SK-N-SH (cell line): ENCODE data around the gene CNRIP1. TPM values are rescaled to one million over a fixed set of nuclear protein-coding genes. Genes with fewer than 3 reads are reported as not detected.

Experiments used
- CTCF ChIA-PET: fragments of 300-600, 350-600 bp; formaldehyde crosslinking; extraction: SDS; loops from one replicate; lab custom pipeline; 2021; lab: Yijun Ruan, JAX
- POLR2A ChIA-PET: fragments of 350-600 bp; sonication (Branson Sonifier 250); formaldehyde crosslinking; extraction: SDS; loops from one replicate; lab custom pipeline; 2020; ENCODE audit warnings: antibody characterized with exemption, inconsistent platforms; lab: Yijun Ruan, JAX
- DNase-seq: peaks from one replicate; pipeline ENCODE4 v3.0.0; 2012
- H2AFZ ChIP-seq: fragments of 200-600 bp; sonication (generic); 2 replicates; pipeline ENCODE4 v1.8.1; 2016; ENCODE audit warnings: antibody characterized with exemption, mild to moderate bottlenecking, low read depth
- H3F3A ChIP-seq: fragments of 200-600 bp; sonication (generic); replicated peaks from 2 replicates; pipeline ENCODE3; 2016; ENCODE audit warnings: antibody characterized with exemption, mild to moderate bottlenecking; ENCODE audit not compliant: insufficient read depth
- H3K27ac ChIP-seq, 2 experiments: fragments of 200-500 bp in 1 of 2; fragments of 200-600 bp in 1 of 2; sonication (Bioruptor generic) in 1 of 2; sonication (generic), shearing (Covaris generic) in 1 of 2; 2 replicates each; pipeline versions ENCODE4 v1.5.1 to v1.6.1; 2014 to 2016; ENCODE audit warnings: low read depth in 2 of 2, inconsistent platforms in 1 of 2, low read length in 1 of 2, mild to moderate bottlenecking in 1 of 2, mixed read lengths in 1 of 2
- H3K27me3 ChIP-seq: fragments of 200-600 bp; sonication (generic), shearing (Covaris generic); 2 replicates; pipeline ENCODE4 v1.6.1; 2016; ENCODE audit warnings: mixed run types; ENCODE audit not compliant: insufficient read depth
- H3K36me3 ChIP-seq, 2 experiments: fragments of 200-500 bp in 1 of 2; fragments of 200-600 bp in 1 of 2; sonication (Bioruptor generic) in 1 of 2; sonication (generic) in 1 of 2; replicated peaks in 1 of 2; 2 replicates each; pipeline versions ENCODE3 to v1.5.1; 2014 to 2016; ENCODE audit warnings: low read length in 1 of 2, mild to moderate bottlenecking in 1 of 2; ENCODE audit not compliant: insufficient read depth in 2 of 2, control insufficient read depth in 1 of 2
- H3K4me1 ChIP-seq, 2 experiments: fragments of 200-500 bp in 1 of 2; fragments of 200-600 bp in 1 of 2; sonication (Bioruptor generic) in 1 of 2; sonication (generic), shearing (Covaris generic) in 1 of 2; 2 replicates each; pipeline versions ENCODE4 v1.5.1 to v1.6.1; 2014 to 2016; ENCODE audit warnings: low read depth in 1 of 2, low read length in 1 of 2, mixed run types in 1 of 2; ENCODE audit not compliant: insufficient read depth in 2 of 2, control insufficient read depth in 1 of 2
- H3K4me2 ChIP-seq: fragments of 200-600 bp; sonication (generic), shearing (Covaris generic); 2 replicates; pipeline ENCODE4 v1.6.1; 2017; ENCODE audit warnings: mixed run types
- H3K4me3 ChIP-seq, 2 experiments: fragments of 200-500 bp in 1 of 2; fragments of 200-600 bp in 1 of 2; sonication (Bioruptor generic) in 1 of 2; sonication (generic), shearing (Covaris generic) in 1 of 2; 2 replicates each; pipeline versions ENCODE4 v1.5.1 to v1.8.1; 2014 to 2016; ENCODE audit warnings: low read depth in 2 of 2, inconsistent platforms in 1 of 2, low read length in 1 of 2, mild to moderate bottlenecking in 1 of 2, mixed read lengths in 1 of 2, moderate library complexity in 1 of 2
- H3K79me2 ChIP-seq: fragments of 200-600 bp; sonication (generic); 2 replicates; pipeline ENCODE4 v1.8.1; 2017; ENCODE audit warnings: mild to moderate bottlenecking; ENCODE audit not compliant: insufficient read depth
- H3K9ac ChIP-seq: fragments of 200-600 bp; sonication (generic); 2 replicates; pipeline ENCODE4 v1.6.1; 2017; ENCODE audit warnings: mixed run types
- H3K9me2 ChIP-seq: fragments of 200-600 bp; sonication (generic); 2 replicates; pipeline ENCODE4 v1.6.1; 2017; ENCODE audit warnings: mixed run types
- H3K9me3 ChIP-seq: fragments of 200-600 bp; sonication (generic); 2 replicates; pipeline ENCODE4 v1.6.1; 2017; ENCODE audit warnings: mixed run types, mild to moderate bottlenecking, moderate library complexity
- H4K20me1 ChIP-seq: fragments of 200-600 bp; sonication (generic); 2 replicates; pipeline ENCODE4 v1.6.1; 2017; ENCODE audit warnings: mild to moderate bottlenecking, mixed run types; ENCODE audit not compliant: insufficient read depth
- EP300 ChIP-seq, 2 experiments: IDR thresholded peaks; 2 replicates each; pipeline versions ENCODE4 v1.4.0 to v1.6.1; 2012; ENCODE audit warnings: borderline replicate concordance in 1 of 2, low read depth in 1 of 2, low read length in 1 of 2
- EZH2phosphoT487 ChIP-seq: fragments of 200-600 bp; sonication (generic); IDR thresholded peaks from 2 replicates; pipeline ENCODE4 v1.6.1; 2017; ENCODE audit warnings: low read depth, mixed run types, mild to moderate bottlenecking, antibody characterized with exemption, moderate library complexity, borderline replicate concordance
- FOSL2 ChIP-seq: IDR thresholded peaks from 2 replicates; pipeline ENCODE4 v1.4.0; 2012; ENCODE audit warnings: low read depth, mild to moderate bottlenecking, moderate library complexity, borderline replicate concordance
- JUND ChIP-seq: IDR thresholded peaks from 2 replicates; pipeline ENCODE4 v1.4.0; 2012
- NFIC ChIP-seq: IDR thresholded peaks from 2 replicates; pipeline ENCODE4 v1.4.0; 2012; ENCODE audit warnings: borderline replicate concordance
- POLR2AphosphoS5 ChIP-seq: IDR thresholded peaks from 2 replicates; pipeline ENCODE4 v1.6.1; 2012; ENCODE audit warnings: low read depth, low read length
- RCOR1 ChIP-seq: fragments of 150-350 bp; IDR thresholded peaks from 2 replicates; pipeline ENCODE4 v1.6.1; 2017; ENCODE audit warnings: antibody characterized with exemption, low read length
- SIN3A ChIP-seq: IDR thresholded peaks from 2 replicates; pipeline ENCODE4 v1.6.1; 2012; ENCODE audit warnings: low read depth, mild to moderate bottlenecking, low read length, moderate library complexity, borderline replicate concordance
- TAF1 ChIP-seq: IDR thresholded peaks from 2 replicates; pipeline ENCODE4 v1.6.1; 2012; ENCODE audit warnings: low read depth, mild to moderate bottlenecking, low read length, moderate library complexity, borderline replicate concordance
- TCF12 ChIP-seq: IDR thresholded peaks from 2 replicates; pipeline ENCODE4 v1.4.0; 2012
- WGBS: methylation state at CpG from one replicate; pipeline ENCODE4 v1.1.6; 2017; ENCODE audit warnings: low lambda C conversion rate; 5-methylcytosine and 5-hydroxymethylcytosine counted together
- polyA plus RNA-seq, 3 experiments: library from polyadenylated mRNA; depleted of rRNA; stranded (reverse); fragments of >200 nt; gene quantifications; 2 replicates each; pipeline ENCODE4 v1.2.3, GENCODE V29; 2012
- TF ChIP-seq, protein P1 (sequence below): IDR thresholded peaks from 2 replicates; pipeline ENCODE4 v1.6.1; 2012; ENCODE audit warnings: mild to moderate bottlenecking, low read depth, low read length, moderate library complexity
- TF ChIP-seq, protein P2 (sequence below): IDR thresholded peaks from 2 replicates; pipeline ENCODE4 v1.4.0; 2012; ENCODE audit warnings: low read depth, borderline replicate concordance

CNRIP1 gene
- polyA plus RNA-seq, 1 of the 3 experiments (the other 2 are of a cell fraction), result 55.5 TPM

DNA sequence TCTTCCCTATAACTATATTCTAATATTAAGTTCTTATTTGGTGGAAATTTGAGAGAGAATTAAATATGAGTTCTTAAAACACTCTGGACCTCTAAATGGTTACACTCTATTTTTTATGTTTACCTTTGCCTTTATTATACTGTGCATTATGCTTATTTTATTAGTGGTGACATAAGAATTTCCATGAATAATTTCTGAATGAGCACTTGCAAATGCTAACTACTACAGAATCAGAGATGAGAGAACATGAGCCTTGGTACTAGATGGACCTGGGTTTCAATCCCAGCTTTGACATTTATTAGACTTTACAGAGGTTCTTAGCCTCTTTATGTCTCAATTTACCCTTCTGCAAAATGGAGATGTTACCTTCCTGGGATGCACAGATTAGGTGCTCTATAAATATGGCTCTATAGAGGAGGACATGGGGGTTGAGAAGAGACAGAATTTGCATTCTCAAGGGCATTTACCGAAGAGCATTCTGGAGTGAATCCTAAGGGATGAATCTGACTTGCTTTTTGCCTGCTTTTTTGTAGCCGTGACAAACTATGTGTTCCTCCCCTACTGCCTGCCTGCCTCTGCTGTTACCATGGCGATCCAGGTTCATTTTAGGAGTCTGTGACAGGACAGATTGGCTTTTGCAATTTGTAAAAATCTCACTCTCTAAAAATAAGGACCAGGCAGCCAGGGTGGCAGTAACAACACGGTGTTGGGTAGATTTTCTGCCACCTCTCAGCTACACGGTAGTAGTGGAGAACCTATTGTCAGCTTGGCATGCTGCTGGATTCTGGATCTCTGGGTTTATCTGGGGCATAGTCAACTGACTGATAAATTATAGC is 20.7 kb upstream of the CNRIP1 start:
- H3K27me3 ChIP-seq, result no peaks in the 10 kb centered on the region
- 53% methylated on average over 5 of the region's 5 CpGs for WGBS
- ChIA-PET POLR2A (no interaction called here), CTCF (no interaction called here)
- H3K9me3 ChIP-seq, result no peaks in the 10 kb centered on the region; the same call in 1 of the 2 replicates
- H3K9me2 ChIP-seq, result no peaks in the 10 kb centered on the region
- no peaks in the 10 kb centered on the region for H3K79me2 ChIP-seq
- no peak overlapping the region for H2AFZ ChIP-seq
- no peak for TF ChIP-seq RCOR1
- H4K20me1 ChIP-seq, result no peaks in the 10 kb centered on the region
- DNase-seq, result no peak
- no peak overlapping the region for H3K4me3 ChIP-seq
- no peaks in the 10 kb centered on the region for H3F3A ChIP-seq
- no peaks in the 10 kb centered on the region for H3K4me1 ChIP-seq
- no peak overlapping the region for H3K27ac ChIP-seq
- H3K4me2 ChIP-seq, result no peak overlapping the region
- no peaks in the 10 kb centered on the region for H3K36me3 ChIP-seq
- no peak overlapping the region for H3K9ac ChIP-seq

DNA sequence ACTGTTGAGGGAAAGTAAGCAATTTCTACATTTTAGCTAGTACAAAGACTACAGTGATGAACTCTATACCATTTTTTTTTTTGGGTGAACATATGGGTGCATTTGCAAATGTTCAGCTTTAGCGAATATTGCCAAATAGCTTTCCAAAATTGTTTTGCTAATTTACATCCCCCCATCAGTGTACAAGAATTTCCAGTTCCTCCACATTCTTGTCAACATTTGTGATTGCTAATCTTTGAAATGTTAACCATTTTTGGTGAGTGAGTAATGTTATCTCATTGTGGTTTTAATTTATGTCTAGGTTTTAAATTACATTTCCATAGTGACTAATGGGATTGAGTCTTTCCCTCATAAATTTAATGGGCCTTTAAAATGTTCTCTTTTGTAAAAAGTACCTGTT is 16.4 kb upstream of the CNRIP1 start:
- no peak overlapping the region for H3K4me2 ChIP-seq
- TF ChIP-seq, protein P1, sequence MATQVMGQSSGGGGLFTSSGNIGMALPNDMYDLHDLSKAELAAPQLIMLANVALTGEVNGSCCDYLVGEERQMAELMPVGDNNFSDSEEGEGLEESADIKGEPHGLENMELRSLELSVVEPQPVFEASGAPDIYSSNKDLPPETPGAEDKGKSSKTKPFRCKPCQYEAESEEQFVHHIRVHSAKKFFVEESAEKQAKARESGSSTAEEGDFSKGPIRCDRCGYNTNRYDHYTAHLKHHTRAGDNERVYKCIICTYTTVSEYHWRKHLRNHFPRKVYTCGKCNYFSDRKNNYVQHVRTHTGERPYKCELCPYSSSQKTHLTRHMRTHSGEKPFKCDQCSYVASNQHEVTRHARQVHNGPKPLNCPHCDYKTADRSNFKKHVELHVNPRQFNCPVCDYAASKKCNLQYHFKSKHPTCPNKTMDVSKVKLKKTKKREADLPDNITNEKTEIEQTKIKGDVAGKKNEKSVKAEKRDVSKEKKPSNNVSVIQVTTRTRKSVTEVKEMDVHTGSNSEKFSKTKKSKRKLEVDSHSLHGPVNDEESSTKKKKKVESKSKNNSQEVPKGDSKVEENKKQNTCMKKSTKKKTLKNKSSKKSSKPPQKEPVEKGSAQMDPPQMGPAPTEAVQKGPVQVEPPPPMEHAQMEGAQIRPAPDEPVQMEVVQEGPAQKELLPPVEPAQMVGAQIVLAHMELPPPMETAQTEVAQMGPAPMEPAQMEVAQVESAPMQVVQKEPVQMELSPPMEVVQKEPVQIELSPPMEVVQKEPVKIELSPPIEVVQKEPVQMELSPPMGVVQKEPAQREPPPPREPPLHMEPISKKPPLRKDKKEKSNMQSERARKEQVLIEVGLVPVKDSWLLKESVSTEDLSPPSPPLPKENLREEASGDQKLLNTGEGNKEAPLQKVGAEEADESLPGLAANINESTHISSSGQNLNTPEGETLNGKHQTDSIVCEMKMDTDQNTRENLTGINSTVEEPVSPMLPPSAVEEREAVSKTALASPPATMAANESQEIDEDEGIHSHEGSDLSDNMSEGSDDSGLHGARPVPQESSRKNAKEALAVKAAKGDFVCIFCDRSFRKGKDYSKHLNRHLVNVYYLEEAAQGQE, result no peak
- TF ChIP-seq FOSL2 (peak; percentile 24; the same call in 1 of the 2 replicates), TCF12 (peak; percentile 24; the same call in 1 of the 2 replicates), JUND (0 out of 2 replicates have a peak, but pooled peaks have one; percentile 16)
- TF ChIP-seq, all 33 proteins: peak for 3
- H3K4me1 ChIP-seq, result no peaks in the 10 kb centered on the region
- ChIA-PET POLR2A (no interaction called here), CTCF (interaction anchor here (0.6 to 1.2 kb wide), 3 partner anchors 105 to 214 kb away, joined by 3 read pairs; no protein-coding TSS in a partner anchor)
- H3K9me3 ChIP-seq, result no peaks in the 10 kb centered on the region; the same call in 1 of the 2 replicates
- H3K9me2 ChIP-seq, result no peaks in the 10 kb centered on the region
- no peaks in the 10 kb centered on the region for H3K79me2 ChIP-seq
- H3K9ac ChIP-seq, result no peak overlapping the region
- H4K20me1 ChIP-seq, result no peaks in the 10 kb centered on the region
- no peak overlapping the region for H3K27ac ChIP-seq
- DNase-seq, result no peak
- H3K36me3 ChIP-seq, result no peaks in the 10 kb centered on the region
- WGBS, result 78% methylated on average over 1 of the region's 1 CpG
- no peak overlapping the region for H2AFZ ChIP-seq
- H3K27me3 ChIP-seq, result no peaks in the 10 kb centered on the region
- H3K4me3 ChIP-seq, result no peak overlapping the region
- no peaks in the 10 kb centered on the region for H3F3A ChIP-seq

DNA sequence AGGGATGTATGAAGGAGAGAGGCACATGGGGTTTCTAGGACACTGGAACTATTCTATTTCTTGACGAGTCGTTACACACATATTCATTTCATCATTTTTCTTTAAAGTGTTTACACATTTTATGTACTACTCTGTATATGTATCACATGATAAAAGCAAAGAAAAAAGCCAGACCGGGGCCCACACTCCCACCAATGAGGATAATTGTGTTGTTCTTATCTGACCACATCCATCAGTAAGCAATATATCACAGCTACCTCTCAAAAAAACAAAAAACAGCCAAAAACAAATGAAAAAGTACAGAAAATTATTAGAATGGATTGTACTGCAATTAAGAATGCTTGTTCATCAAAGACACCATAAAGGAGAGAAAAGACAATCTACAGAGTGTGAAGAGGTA is 14.2 kb upstream of the CNRIP1 start:
- no peaks in the 10 kb centered on the region for H3K4me1 ChIP-seq
- H3K9me3 ChIP-seq, result no peaks in the 10 kb centered on the region; the same call in 1 of the 2 replicates
- DNase-seq, result no peak
- WGBS, result 51% methylated on average over 3 of the region's 3 CpGs
- ChIA-PET CTCF (interaction anchor here (1.6 kb wide), 1 partner anchor 108 kb away, joined by 5 read pairs; no protein-coding TSS in a partner anchor), POLR2A (no interaction called here)
- no peaks in the 10 kb centered on the region for H3K9me2 ChIP-seq
- no peaks in the 10 kb centered on the region for H3K79me2 ChIP-seq
- no peaks in the 10 kb centered on the region for H3F3A ChIP-seq
- H3K27ac ChIP-seq, result no peak overlapping the region
- no peaks in the 10 kb centered on the region for H3K36me3 ChIP-seq
- no peak overlapping the region for H3K9ac ChIP-seq
- no peak overlapping the region for H2AFZ ChIP-seq
- H4K20me1 ChIP-seq, result no peaks in the 10 kb centered on the region
- no peak overlapping the region for H3K4me2 ChIP-seq
- no peaks in the 10 kb centered on the region for H3K27me3 ChIP-seq
- H3K4me3 ChIP-seq, result no peak overlapping the region
- no peak for TF ChIP-seq NFIC
- no peak for TF ChIP-seq POLR2AphosphoS5
- no peak for TF ChIP-seq EP300 (IDR thresholded peaks at IDR 0.05; ENCODE audit: borderline replicate concordance in 1 of 2, low read depth in 1 of 2, low read length in 1 of 2)
- TF ChIP-seq TAF1, result no peak
- TF ChIP-seq, protein P2, sequence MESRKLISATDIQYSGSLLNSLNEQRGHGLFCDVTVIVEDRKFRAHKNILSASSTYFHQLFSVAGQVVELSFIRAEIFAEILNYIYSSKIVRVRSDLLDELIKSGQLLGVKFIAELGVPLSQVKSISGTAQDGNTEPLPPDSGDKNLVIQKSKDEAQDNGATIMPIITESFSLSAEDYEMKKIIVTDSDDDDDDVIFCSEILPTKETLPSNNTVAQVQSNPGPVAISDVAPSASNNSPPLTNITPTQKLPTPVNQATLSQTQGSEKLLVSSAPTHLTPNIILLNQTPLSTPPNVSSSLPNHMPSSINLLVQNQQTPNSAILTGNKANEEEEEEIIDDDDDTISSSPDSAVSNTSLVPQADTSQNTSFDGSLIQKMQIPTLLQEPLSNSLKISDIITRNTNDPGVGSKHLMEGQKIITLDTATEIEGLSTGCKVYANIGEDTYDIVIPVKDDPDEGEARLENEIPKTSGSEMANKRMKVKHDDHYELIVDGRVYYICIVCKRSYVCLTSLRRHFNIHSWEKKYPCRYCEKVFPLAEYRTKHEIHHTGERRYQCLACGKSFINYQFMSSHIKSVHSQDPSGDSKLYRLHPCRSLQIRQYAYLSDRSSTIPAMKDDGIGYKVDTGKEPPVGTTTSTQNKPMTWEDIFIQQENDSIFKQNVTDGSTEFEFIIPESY, result no peak
- no peak for TF ChIP-seq SIN3A
- TF ChIP-seq EZH2phosphoT487, result no peak
